Stimulated activated CD4-positive, alpha-beta T cell treated with anti-CD3 and anti-CD28 coated beads, Interleukin-4, amount 100 ng/mL, for 1 hour (primary cell): ENCODE measurements around the gene MXRA7.
"Not testable (repeated sequence)": the region's sequence is repeated elsewhere in the genome, so short reads cannot be mapped to it uniquely, and the experiment has no call there.

Experiments
- DNase-seq: peaks from one replicate; pipeline ENCODE4 v3.0.0-alpha.2; 2020

The MXRA7 gene

GRCh38 chr17:76710863-76711611 is at the start of gene MXRA7:
Gene MXRA7 (minus strand): TSS chr17:76710965. CDS start chr17:76710946, 19 bp downstream.
- DNase-seq: peak; percentile 54

- DNase-seq: no peak
These were observed 47.8 kb upstream of the MXRA7 start for GRCh38 chr17:76758570-76758969.

GRCh38 chr17:76757256-76757655 is 46.5 kb upstream of the MXRA7 start:
- no peak for DNase-seq

- DNase-seq: no peak
These were observed 44.5 kb upstream of the MXRA7 start for GRCh38 chr17:76755285-76755684.

- no peak for DNase-seq
These were observed 42.5 kb upstream of the MXRA7 start for GRCh38 chr17:76753061-76753961.

- no peak for DNase-seq
These were observed 41.2 kb upstream of the MXRA7 start for GRCh38 chr17:76752006-76752405.

GRCh38 chr17:76751416-76751993 is 40.7 kb upstream of the MXRA7 start:
- DNase-seq: no peak

- DNase-seq: no peak
These were observed 37.9 kb upstream of the MXRA7 start for GRCh38 chr17:76748657-76749056.

GRCh38 chr17:76747716-76748363 is 37.1 kb upstream of the MXRA7 start:
- DNase-seq: no peak

GRCh38 chr17:76745785-76746184 is 35.0 kb upstream of the MXRA7 start:
- DNase-seq: not testable (repeated sequence)

- DNase-seq: no peak
These were observed 34.0 kb upstream of the MXRA7 start for GRCh38 chr17:76744747-76745146.

- DNase-seq: no peak
These were observed 32.2 kb upstream of the MXRA7 start for GRCh38 chr17:76742958-76743357.

GRCh38 chr17:76740329-76741118 is 29.8 kb upstream of the MXRA7 start:
- DNase-seq: no peak

- not testable (repeated sequence) for DNase-seq
These were observed 28.9 kb upstream of the MXRA7 start for GRCh38 chr17:76739568-76740115.

- no peak for DNase-seq
These were observed 27.7 kb upstream of the MXRA7 start for GRCh38 chr17:76738468-76738850.

- peak; percentile 93 for DNase-seq
These were observed 27.1 kb upstream of the MXRA7 start, which contains the start of gene MFSD11 for GRCh38 chr17:76737676-76738467. Gene MFSD11 (plus strand): TSS chr17:76738119. CDS start chr17:76738353, 234 bp downstream.

GRCh38 chr17:76737082-76737675 is 26.4 kb upstream of the MXRA7 start, which contains the start of gene SRSF2:
Gene SRSF2 (minus strand): TSS chr17:76737331. CDS start chr17:76737160, 171 bp downstream.
- peak; percentile 97 for DNase-seq

- peak; percentile 72 for DNase-seq
These were observed 25.8 kb upstream of the MXRA7 start for GRCh38 chr17:76736349-76737081.

GRCh38 chr17:76735586-76736348 is 25.0 kb upstream of the MXRA7 start:
- no peak for DNase-seq
